SIG-M5 treated with dmso at 0.1 percent for 504 hours (cell line): ENCODE measurements around the gene MEN1.
A peak's percentile ranks its signal among the peaks of the same experiment; 100 is the strongest.

Experiments
- DNase-seq: peaks from one replicate; lab custom pipeline; 2025; ENCODE audit not compliant: unreplicated experiment; lab: John Stamatoyannopoulos, UW

Gene MEN1

GRCh38 chr11:64803158-64803845, 7.0 kb downstream of the MEN1 start, which contains the start of gene MAP4K2:
Gene MAP4K2, minus strand, starts transcription at chr11:64803214. Its CDS starts 65 bp downstream, at chr11:64803149.
- peak; percentile 44 for DNase-seq

GRCh38 chr11:64802370-64803157, 7.8 kb downstream of the MEN1 start:
- DNase-seq = no peak

- DNase-seq = no peak
These were observed 8.6 kb downstream of the MEN1 start for GRCh38 chr11:64801561-64802369.

GRCh38 chr11:64801158-64801464, 9.2 kb downstream of the MEN1 start:
- no peak for DNase-seq

DNA sequence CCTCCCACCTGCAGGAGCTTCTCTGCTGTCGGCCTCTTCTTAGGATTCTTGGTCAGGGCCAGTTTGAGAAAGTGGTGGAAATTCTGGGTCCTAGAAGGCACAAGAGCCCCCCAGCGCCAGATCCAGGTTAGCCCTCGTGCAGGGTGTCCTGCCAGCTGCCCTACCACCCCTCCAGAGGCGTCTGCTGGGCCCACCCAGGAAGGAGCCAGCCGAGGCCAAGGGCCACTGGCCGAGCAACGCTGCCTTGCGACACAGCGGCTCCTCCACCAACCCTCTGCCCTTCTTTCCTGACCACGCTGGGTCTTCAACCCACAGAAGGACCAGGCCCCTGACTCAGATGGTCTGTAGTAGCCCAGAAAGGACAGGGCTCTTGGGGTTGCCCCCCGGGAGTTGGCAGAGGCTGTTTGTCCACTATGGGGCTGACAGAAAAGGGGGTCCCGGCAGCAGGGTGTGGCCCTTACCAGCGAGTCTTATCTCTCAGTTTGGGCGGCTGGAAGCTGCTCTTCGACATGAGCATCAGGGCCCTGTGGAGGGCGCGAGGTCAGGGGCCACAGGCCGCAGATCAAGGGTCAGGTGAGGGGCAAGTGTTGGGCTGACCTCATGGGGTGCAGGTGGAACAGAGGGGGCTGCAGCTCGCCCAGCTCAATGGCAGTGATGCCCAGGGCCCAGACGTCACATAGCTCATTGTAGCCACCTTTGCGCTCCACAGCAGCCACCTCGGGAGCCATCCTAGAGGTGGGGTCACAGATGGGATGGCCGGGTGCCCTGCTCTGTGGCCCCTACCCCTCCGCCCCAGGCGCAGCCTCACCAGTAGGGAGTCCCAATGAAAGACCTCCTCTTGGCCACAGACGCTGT, 9.8 kb downstream of the MEN1 start:
- no peak for DNase-seq

DNA sequence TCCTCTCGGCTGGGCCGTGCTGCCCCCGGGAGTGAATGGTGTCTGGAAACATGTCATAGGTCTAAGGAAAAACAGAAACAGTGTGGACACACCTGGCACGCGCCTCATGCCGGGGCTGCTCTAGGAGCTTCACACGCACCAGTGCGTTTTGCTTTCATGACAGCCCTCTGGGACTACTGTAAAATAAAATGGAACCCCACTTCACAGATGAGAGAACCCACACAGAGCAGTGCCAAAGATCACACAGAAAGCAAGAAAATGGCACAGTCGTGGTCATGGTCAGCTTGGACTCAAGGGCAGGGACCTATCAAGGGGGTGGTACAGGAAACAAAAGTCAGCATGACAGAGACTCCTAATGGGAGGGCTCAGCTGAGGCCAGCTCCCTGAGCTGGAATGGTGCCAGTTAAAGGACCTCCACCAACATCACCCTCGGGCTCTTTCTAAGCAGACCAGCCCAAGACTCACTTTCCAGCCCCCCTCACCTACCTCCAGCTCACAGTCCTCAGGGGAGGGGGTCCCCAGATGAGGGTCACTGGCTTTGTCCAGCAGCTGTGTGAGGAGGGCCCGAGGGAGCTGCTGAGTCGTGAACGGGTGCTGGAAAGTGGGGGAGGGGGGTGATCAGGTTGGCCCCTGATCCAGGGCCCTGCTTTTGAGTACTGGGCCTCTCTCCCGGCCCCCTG, 10.6 kb downstream of the MEN1 start:
- DNase-seq = no peak

DNA sequence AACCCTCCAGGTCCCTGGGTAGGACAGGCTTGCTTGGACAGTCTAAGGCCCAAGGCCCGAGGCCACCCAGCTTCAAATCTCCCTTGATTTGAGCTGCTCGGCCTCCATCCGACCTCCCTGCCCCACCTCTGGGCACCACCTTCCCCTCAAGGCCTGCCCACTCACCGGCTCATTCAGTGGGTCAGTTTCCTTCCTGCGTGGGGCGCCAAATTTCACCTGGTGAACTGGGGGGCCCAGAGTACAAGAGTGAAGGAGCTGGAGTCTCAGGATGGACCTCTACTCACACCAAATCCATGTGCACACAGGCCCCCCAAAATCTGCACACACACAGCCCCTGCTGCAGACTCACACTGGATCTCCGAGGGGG, 11.1 kb downstream of the MEN1 start:
- DNase-seq = no peak

- DNase-seq = no peak
These were observed 13.4 kb downstream of the MEN1 start for GRCh38 chr11:64796757-64797541.

DNA sequence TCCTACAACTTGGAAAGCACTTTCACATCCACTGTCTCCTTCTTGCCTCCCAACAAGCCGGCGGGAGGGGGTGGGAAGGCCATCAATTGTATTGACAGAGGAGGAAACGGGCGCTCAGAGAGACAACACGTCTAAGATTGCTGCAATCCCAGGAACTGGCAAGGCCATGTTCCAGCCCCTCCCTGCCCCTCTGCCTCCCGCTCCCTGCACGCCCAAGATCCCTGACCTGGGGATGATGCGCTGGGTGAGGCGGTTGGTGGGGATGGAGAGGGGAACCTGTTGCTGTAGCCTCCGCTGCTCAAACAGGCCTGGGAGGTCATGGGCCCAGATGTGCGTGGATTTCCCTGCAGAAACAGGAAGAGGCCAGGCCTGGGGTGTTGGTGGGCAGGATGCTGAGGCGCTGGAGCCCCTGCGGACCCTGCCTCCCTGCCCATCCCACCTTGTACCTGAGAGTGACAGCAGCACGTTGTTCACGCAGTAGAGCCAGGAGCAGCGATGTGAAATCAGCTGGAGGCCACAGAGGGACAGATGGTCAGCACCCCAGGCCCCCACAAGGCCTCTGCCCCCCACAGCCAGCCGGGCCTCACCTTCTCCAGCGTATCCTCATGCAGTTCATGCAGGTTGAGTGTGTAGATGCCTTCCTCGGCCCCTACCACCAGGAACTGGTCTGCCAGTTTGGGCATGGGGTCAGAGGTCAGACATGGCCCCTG, 14.1 kb downstream of the MEN1 start:
- no peak for DNase-seq

DNA sequence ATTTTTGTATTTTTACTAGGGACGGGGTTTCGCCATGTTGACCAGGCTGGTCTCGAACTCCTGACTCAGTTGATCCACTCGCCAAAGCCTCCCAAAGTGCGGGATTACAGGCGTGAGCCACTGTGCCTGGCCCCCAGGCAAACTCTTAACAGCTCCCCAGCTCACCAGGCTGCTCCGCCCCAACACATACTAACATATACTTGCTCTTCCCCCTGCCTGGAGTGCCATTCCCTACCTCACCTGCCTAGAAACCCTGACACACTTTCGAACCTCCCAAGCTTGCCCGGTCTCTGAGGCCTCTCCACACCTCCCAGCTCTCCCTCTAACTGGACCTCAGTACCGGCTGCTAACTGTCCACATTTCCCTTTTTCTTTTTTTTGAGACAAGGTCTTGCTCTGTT, 15.8 kb downstream of the MEN1 start:
- DNase-seq = no peak

DNA sequence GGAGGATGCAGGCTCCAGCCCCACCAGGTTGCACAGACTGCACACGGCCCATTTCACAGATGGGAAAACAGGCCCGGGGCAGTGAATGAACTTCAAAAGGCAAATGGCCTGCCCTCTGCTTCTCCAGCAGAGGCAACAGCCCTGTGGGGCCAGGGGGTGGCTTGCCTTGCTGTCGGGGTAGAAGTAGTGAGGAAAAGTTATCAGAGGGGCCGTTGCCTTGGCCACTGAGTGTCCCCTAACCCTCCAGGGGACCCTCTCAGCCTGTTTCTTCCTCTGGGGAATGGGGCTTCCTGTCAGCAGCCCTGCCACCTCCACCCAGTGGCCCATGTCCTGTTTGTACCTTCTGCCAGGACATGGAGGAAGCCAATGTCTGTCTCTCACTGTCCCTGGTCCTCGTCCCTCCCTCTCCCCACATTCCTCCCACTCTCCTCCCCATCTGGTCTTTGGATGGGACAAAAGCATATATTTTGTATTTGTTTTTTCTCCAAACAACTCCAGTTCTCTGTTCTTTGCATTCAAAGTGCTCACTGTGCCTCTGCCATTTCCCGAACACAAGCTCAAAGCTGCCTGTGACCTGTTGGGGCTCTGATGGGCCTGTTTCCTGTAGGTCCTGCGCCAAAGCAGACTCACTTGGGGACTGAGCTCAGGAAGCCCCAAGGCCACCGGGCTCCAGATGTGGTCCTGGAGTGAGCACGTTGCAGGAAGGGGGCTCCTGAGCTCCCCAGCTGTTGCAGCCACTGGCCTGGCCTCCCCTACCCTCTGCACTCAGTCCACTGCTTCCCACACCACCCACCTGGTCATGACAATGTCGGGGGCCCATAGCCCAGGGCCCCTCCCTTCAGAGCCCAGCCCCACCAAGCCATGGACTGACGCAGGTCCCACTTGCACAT, 16.8 kb downstream of the MEN1 start:
- no peak for DNase-seq

DNA sequence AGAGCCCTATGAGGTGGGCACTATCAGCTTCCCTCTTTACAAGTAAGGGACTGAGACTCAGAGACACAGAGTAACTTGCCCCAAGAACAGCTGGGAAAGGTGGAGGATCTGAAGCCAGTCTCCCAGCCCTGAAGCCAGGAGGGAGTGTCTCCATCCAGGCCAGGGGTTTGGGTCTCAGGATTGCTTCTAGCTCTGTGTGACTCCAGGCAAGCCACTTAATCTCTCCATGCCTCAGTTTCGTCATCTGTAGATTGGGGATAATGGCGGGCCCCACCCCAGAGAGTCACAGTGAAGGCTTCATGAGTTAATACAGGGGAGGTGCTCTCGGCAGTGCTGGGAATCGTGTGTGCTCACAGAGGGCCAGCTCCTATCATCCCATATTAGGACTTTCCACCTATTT, 17.9 kb downstream of the MEN1 start:
- no peak for DNase-seq

DNA sequence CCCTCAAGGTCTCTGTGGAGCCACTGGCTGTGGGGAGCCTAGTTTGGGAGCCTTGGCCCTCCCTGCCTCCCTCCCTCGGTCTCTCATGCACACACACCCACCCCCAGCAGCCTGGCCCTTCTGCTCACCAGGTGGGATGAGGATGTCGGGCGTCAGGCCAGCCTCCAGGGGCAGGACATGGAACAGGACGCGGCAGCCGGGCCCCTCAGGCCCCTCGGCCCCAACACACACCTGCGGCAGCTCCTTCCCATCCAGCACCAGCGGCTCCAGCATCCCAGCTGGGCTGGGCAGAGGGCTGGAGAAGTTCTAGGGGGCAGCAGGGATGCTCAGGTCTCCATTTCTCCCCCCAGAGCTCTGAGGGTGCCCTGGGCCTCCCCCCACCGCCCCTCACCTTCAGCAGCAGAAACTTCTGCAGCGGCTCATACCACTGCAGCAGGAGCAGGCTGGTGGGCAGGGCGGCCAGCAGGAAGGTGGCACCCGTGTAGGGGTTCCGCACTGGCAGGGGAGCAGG, 18.5 kb downstream of the MEN1 start:
- no peak for DNase-seq

GRCh38 chr11:64790205-64791095, 19.9 kb downstream of the MEN1 start:
- DNase-seq = no peak

DNA sequence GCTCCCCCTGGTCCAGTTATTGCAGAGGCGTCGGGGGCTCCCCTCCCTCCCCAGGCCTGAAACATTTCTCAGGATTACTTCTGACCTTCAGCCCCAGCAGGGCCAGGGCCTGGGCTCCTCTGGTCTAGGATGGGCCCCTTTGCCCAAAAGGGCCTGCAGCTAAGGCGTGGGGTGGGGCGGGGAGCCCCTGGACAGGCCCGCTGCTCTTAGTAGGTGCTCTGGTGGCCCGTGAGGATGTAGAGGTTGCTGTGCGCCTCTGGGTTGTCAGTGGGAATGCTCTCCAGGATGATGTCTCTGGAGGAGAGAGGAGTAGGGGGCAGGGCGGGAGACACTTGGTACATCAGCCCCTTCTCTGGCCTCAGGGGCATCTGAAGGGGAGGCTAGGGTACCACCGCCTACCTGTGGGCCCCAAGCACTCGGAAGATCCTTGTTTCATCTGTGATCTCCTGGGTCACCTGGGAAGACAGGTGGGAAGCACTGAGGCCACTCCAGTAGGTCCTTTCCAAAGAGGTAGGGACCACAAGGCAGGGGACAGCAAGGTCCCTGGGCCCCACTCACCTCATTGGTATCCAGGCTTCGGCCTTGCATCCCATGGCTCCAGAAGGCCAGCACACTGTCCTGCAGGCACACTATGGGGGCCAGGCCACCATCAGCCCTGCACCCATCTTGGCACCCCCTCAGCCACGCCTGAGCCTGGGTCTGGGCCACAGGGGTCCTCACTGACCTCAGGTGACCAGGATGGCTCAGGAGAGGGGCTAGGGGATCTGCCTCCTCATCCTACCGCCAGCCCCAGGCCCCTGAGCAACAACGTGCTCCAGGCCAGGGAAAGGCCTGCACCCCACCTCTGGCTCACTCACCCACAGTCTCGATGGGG, 20.8 kb downstream of the MEN1 start:
- DNase-seq = no peak
